Endothelial cell of umbilical vein (primary cell): ENCODE data around the gene RAP1GAP2.

Experiments
- CTCF ChIP-seq, 2 donors: IDR thresholded peaks; 1 replicate in 1 of 2; 2 replicates in 1 of 2; pipeline ENCODE4 v1.5.1; 2011; ENCODE audit warnings: low read length in 2 of 2, mild to moderate bottlenecking in 2 of 2, moderate library complexity in 2 of 2, control low read depth in 1 of 2, inconsistent platforms in 1 of 2, low read depth in 1 of 2; ENCODE audit not compliant: insufficient read depth in 1 of 2; ENCODE audit errors: extremely low read depth in 1 of 2
- POLR2A ChIP-seq: IDR thresholded peaks from 2 replicates; pipeline ENCODE4 v1.6.1; 2012; ENCODE audit warnings: low read depth, mild to moderate bottlenecking, control low read depth, low read length

- TF ChIP-seq CTCF (IDR thresholded peaks at IDR 0.05; ENCODE audit: extremely low read depth in 1 of 2, insufficient read depth in 1 of 2, low read depth in 1 of 2, low read length in 2 of 2) (no peak), POLR2A (no peak)
Observed at GRCh38 chr17:2911035-2911754, 115.0 kb downstream of the RAP1GAP2 start.
